HG03565 (cell line): ENCODE measurements around the gene TEDC1.
"Not testable (repeated sequence)": the region's sequence is repeated elsewhere in the genome, so short reads cannot be mapped to it uniquely, and the experiment has no call there.

ENCODE experiments used
- ATAC-seq: cut with Tn5 transposase; IDR thresholded peaks from one replicate; pipeline ENCODE4 v1.9.1; 2021; ENCODE audit warnings: mild to moderate bottlenecking, moderate library complexity; ENCODE audit not compliant: unreplicated experiment

TEDC1 gene

GRCh38 chr14:105536051-105536450 lies 45.0 kb downstream of the TEDC1 start:
- ATAC-seq: no peak

- no peak for ATAC-seq
Measured at GRCh38 chr14:105536691-105537579, 45.9 kb downstream of the TEDC1 start.

- no peak for ATAC-seq
Measured at GRCh38 chr14:105537580-105538474, 46.8 kb downstream of the TEDC1 start.

GRCh38 chr14:105538481-105539049 lies 47.5 kb downstream of the TEDC1 start:
- no peak for ATAC-seq

- ATAC-seq: no peak
Measured at GRCh38 chr14:105540811-105541210, 49.8 kb downstream of the TEDC1 start.

GRCh38 chr14:105541218-105541875 lies 50.3 kb downstream of the TEDC1 start:
- ATAC-seq: no peak

- ATAC-seq: not testable (repeated sequence)
Measured at GRCh38 chr14:105545676-105546075, 54.6 kb downstream of the TEDC1 start.

- not testable (repeated sequence) for ATAC-seq
Measured at GRCh38 chr14:105546410-105546809, 55.4 kb downstream of the TEDC1 start.

- not testable (repeated sequence) for ATAC-seq
Measured at GRCh38 chr14:105547072-105547471, 56.0 kb downstream of the TEDC1 start.

GRCh38 chr14:105547741-105548169 lies 56.7 kb downstream of the TEDC1 start:
- ATAC-seq: no peak
